GM21717 (cell line): Measurements from ENCODE around the gene SMIM23.
"Not testable (repeated sequence)": the region's sequence is repeated elsewhere in the genome, so short reads cannot be mapped to it uniquely, and the experiment has no call there.

Experiments
- ATAC-seq: cut with Tn5 transposase; IDR thresholded peaks from one replicate; pipeline ENCODE4 v1.9.1; 2021; ENCODE audit warnings: mild to moderate bottlenecking, moderate library complexity; ENCODE audit not compliant: unreplicated experiment

Gene SMIM23

DNA sequence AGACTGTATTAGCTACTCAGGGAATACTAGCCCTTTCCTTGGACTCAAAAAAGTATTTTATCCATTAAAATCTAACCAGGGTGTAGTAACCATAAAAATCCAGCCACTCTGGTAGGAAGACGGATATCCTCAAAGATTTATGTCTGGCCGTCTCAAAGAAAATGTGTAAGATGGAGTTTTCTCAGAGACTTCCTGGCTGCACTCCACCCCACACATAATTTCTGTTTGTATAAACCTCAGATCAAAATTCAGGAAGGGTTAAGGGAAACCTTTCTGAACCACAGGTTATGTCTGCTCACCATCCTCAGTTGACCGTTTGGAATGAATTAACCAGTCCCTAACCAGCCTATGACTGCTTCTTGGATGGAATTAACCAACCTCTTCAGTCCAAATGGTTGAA, 13.8 kb upstream of the SMIM23 start:
- no peak for ATAC-seq

DNA sequence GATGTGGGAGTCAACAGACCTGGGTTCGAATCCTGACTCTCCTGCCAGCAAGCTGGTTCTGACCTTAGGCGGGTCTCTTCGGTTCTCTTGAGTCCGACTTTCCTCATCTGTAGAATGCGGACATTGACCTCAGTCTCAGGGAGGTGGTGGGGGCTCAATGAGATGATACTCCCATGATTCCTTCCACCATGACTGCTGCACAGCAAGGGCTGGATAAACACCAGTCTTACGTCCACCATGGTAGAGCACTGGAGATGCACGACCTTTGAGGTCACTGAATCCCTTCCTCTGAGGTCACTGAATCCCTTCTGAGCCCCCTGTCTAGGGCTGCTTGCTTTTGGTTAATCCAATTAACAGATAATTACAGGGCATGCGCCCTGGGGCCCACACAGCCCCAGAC, 12.5 kb upstream of the SMIM23 start:
- no peak for ATAC-seq

DNA sequence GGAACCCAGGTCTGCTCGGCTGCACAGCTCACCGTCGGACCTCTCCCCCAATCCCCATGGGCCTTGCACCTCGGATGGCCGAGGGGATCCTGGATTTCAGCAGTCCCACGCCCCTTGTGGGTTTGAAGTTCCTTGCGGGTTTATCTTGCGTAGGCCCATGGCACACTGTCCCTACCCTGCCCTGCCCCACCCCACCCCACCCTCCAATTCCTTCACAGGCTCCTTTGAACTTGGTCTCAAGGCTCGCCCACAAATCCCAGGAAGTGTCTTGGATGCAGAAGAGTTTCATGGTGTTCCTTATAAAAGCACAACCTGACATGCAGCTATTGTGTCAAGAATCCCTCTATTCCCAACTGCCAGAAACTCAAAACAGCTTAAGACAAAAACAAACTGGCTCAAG, 11.2 kb upstream of the SMIM23 start:
- no peak for ATAC-seq

DNA sequence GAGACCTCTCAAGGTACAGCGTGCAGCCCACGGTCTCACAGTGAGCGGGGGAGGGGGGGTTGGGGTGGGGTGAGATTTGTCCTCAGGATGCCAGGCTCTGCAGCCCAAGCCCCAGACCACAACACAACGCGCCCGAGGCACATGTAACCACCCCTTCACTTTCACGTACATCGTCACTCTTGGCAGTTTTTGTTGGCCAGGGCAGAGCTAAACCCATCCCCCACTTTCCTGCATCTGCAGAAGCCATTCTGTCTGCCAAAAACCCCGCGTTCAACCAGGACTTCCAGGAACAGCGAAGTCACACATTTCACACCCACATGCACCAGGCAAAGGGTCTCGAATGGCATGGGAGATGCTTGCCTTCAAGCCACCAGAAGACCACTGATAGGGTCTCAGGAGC, 9.4 kb upstream of the SMIM23 start:
- no peak for ATAC-seq

DNA sequence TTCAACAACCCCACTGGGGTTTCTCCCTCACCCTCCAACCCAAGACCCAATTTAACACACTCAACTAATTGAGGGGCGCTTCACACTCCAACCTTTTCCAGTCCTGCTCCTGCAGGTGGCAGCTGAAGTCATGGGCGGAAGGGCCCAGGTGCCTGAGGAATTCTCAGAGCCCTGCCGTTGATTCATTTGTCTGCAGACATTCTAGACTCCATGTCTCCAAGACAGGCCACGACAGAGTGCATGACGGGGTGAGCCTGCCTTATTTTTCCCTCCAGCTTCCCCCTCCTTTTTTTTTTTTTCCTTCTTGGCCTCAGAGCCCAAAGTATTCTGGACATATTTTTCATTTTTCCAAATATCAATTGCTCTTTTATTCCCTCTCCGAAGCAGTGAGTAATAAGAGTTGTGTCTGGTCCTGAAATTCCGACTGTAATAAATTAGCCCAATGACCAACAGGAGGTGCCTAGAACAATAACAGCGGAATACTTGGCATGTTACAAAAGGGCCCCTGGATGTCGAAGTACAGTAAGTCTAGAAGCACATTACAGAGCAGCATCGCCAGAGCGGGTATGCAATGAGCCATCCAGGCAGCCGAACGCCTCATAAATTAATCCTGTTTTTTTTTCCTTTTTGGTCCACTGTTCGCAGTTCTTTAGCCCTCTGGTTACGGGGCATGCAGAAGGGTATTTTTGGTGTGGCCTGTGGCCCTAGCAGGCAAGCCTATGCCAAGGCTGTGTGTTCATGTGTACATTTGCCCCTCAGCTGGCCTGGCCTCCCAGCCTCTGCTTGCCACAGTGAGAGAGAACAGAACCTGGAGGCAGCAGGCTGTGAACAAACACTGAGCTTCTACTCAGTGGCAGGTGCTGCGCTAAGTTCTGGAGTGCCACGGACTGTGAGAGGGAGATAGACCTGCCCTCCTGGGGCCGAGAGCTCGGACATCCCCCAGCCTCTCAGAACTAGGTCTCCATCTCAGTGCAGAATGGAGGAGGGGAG, 8.6 kb upstream of the SMIM23 start:
- ATAC-seq = no peak

DNA sequence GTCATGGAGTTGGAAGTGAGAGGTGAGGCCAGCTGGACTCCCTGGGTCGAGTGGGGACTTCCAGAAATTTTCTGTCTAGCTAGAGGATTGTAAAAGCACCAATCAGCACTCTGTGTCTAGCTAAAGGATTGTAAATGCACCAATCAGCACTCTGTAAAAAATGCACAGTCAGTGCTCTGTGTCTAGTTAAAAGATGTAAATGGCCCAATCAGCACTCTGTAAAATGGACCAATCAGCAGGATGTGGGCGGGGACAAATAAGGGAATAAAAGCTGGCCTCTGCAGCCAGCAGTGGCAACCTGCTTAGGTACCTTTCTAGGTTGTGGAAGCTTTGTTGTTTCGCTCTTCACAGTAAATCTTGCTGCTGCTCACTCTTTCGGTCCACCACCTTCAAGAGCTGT, 3.9 kb upstream of the SMIM23 start:
- not testable (repeated sequence) for ATAC-seq

DNA sequence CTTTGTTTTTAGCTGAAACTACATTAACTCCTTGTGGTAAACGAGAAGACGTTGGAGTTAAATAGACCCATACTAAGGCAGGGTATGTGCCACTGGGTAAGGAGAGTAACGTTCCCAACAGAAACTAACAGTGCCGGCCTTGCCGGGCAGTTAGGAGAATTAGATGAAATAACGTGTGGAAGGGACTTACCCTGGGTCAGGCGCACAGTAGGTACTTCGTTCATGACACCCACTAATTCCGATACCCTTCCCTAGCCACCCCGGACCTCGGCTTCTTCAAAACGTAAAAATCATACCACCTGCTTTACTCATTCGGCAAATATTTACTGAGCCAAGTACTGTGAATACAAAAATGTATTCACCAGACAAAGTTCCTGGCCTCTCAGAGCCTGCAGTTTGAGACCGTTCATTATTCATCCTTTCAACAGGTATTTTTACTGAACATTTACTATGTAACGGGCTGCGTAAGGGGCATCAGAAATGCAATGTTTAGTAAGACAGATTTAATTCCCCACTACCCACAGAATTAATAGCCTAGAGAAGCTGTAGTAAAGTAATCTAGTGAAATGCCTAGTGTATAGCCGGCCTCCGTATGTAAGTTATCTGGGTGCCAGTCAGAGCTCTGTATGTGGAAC, 3.2 kb upstream of the SMIM23 start:
- ATAC-seq = no peak

DNA sequence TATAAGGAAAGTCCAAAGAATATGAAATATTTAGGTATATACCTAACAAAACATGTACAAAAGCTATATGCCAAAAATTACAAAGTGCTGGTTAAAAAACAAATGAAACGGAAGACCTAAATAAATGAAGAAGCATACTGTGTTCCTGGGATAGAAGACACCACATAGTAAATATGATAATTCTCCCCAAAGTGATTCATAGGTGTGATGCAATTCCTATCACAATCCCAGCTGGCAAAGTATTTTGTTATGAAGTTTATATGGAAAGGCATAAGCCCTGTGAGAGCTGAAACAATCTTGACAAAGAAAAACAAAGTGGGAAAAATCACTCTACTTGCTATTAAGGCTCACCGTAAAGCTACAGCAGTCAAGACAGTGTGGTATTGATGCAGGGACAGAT, 2.6 kb upstream of the SMIM23 start:
- no peak for ATAC-seq

DNA sequence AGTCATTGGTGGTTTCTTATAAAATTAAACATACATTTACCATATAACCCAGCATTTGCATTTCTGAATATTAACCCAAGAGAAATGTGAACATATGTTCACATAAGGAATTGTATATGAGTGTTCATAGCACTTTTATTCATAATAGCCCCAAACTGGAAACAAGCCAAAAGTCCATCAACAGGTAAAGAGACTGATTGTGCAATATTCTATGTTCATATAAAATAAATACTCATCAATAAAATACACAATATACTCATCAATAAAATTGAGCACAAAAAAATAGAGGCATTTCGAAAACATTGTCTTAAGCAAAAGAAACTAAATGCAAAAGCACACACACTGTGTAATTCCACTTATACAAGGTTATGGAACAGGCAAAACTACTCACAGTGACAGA, 3.7 kb downstream of the SMIM23 start:
- no peak for ATAC-seq

DNA sequence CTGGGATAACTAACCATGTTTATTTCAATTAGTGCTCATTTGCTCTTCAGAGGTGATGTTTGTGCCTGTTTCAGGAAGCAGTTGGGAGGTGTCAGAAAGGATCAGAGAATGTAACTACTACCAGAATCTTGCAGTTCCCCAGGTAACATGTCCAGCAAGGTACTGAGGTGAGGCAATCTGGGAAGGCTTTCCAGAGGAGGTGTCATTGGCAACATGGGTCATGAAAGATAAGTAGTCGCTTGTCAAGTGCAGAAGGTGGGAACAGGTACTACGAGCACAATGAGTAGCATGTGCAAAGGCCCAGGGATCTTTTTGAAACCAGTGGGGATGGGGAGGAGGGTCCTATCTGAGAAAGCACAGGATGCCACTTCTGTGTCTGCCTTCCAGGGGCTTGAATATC, 4.8 kb downstream of the SMIM23 start:
- ATAC-seq = no peak

DNA sequence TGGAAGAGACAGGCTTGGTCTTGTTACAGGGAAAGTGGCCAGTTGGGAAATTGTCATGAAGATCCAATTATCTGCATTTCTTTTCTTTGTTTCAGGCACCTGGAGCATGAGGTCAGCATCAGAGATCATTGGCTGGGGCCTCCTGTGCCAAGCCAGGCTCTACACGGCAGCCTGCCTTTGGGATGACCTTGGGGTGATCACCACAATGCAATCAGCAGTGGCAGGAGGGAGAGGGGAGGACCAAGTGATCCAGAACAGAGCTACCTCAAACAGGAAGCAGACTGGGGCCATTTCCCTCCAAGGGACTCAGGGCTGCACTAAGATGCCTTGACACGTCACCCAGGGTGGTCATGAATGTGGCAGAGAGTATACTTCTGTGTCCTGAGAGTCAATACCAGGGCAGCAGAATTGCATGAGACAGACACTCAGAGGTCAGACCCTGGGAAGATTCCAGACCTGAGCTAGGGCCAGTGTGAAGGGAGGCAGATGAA, 8.9 kb downstream of the SMIM23 start:
- ATAC-seq = no peak

DNA sequence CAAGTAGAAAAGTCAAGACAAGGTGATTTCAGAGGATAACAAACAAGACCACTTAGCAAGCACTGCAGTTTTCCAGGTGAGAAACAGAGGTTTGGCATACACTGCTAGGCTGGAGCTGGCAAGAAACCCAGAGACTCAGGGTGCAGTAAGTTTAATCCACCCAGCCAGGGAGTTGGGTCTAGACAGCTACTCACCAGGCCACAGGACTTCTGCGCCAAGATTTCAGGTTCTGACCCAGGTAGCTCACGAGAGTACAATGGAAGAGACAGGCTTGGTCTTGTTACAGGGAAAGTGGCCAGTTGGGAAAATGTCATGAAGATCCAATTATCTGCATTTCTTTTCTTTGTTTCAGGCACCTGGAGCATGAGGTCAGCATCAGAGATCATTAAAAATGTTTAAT, 9.8 kb downstream of the SMIM23 start:
- no peak for ATAC-seq

DNA sequence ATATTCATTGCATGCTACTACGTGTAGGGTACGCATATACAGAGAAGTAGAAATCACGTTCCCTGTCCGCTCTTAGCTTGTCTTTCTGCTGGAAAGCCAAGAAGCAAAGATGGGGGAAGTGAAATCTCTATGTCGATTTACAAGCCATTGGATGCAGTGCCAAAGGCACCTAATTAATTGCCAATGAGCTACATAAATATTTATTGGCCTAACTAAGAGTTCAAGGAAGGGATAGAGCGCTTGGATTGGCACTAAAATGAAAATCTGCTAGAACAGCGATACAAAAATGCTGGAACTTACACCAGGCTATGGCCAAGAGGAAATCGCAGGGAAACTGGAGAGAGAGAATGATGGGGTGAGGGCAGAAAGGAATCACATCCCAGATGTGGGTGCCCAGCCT, 10.8 kb downstream of the SMIM23 start:
- no peak for ATAC-seq

DNA sequence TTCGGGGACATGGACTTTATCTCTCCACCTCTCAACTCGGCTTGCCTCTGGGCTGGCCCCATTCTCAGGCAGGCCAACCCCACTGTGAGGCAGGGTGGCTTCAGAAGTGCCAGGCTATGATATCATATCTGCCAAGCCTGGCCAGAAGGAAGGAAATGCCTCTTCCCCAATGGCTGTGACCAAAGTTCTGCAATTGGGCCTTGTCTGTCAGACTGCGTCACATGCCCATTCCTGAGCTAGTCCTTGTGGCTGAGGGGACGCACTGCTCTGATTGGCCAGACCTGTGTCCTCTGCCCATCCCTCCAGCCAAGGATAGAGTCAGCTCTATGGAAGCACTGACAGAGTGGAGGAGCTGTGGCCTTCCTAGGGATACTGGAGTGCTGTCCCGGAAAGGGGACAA, 11.9 kb downstream of the SMIM23 start:
- no peak for ATAC-seq

DNA sequence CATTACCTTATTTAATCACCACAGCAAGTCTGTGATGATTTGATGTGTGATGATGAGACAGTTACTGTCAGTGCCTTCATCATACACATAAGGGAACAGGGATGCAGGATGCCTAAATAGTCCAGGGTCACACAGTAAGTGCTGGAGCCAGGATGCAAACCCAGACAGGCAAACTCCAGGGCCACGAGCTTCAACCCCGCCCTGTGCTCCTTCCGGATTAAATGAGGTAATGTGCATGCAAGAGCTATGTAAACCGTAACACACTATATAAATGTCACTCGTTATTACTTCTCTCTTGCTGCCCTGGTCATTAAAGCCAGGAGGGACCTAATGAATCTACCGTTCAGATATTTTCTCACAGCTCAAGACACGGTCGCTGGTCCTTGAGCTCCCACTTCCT, 12.8 kb downstream of the SMIM23 start:
- ATAC-seq = no peak

DNA sequence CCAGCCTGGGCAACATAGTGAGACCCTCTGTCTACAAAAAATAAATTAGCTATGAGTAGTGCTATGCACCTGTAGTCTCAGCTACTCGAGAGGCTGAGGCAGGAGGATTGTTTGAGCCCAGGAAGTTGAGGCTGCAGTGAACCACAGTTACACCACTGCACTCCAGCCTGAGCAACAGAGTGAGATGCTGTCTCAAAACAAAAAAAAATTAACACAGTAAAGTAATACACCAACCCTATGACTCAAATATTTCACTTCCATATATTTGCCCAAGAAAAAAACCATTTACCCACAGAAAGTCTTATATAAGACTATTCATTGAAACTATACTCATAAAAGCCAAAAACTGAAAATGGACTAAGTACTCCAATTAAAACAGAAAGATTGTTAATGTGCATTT, 16.2 kb downstream of the SMIM23 start:
- ATAC-seq = no peak

DNA sequence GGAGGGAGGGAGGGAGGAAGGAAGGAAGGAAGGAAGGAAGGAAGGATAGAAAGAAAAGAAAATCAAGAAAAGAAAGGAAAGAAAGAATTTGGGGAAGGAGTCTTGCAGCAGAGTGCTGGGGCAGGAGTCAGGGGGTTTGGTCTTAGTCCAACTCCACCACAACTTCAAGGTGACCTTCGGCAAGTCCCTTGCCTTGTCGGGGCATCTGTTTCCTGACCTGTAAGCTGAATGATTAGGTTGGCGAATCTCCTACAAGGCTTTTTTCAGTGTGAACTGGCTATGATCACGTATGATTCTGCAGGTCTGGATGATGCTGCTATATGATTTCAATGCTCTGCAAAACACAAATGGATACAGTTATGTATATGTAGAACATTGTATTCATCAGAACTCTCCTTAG, 20.1 kb downstream of the SMIM23 start:
- no peak for ATAC-seq

DNA sequence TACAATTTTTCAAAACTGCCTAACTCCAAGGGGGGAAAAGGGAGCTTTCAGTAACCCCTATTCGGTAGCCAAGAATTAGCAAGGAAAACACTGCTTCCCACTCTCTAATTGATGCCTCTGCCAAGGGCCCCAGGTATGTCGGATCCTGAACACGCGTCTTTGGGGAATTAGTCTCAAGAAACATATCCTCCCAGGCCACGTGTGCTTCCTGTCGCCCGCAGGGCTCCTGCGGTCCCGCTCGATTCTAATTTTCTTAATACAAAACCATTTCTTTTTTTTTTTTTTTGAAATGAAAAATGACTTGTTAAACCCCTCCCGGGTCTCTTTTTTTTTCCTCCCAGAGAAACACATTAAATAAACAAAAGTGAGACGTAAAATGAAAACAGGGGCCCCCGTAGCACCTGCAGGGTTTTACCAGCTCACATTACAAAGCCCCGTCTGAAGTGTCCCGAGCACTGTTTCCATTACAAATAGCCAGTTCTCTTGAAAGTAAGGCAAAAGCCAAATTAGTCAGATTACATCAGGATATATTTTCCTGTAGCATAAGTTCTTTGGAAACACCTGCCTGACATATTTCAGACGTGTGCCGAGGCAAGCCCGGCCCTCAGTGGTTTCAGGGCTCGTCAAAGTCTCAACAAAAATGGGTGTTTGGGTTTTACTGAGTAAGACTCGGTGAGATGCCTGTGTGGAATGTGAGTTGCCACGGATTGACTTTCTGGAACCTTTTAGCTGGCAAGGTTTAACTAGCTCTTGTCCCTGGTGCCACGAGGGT, 21.5 kb downstream of the SMIM23 start:
- no peak for ATAC-seq

DNA sequence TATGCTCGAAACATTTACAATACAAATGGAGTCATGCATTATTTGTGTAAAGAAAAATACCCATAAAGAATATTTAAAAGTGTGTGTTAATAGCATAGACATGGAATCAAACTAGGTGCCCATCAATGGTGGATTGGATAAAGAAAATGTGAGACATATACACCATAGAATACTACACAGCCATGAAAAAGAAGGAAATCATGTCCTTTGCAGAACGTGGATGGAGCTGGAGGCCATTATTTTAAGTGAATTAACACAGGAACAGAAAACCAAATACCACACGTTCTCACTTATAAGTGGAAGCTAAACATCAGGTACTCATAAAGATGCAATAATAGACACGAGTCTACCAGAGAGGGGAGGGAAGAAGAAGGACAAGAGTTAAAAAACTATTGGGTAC, 22.8 kb downstream of the SMIM23 start:
- ATAC-seq = no peak

DNA sequence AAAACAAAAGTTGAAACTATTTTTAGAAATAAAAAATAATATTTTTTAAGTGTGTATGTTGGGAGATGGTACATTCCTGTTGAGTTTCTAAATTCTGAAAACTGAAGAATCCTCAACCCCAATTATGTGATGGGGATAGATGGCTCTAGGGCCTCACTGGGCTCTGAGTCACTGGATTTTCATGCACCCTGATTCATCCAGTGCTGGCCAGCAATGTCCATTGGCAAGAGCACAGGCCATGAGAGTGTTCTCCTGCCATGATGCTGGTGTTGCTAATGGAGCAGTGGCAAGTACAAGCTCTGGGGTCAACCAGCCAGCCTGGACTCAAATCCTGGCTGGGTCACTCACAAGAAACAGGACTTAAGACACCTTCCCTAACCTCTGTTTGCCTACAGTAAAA, 23.3 kb downstream of the SMIM23 start:
- no peak for ATAC-seq

DNA sequence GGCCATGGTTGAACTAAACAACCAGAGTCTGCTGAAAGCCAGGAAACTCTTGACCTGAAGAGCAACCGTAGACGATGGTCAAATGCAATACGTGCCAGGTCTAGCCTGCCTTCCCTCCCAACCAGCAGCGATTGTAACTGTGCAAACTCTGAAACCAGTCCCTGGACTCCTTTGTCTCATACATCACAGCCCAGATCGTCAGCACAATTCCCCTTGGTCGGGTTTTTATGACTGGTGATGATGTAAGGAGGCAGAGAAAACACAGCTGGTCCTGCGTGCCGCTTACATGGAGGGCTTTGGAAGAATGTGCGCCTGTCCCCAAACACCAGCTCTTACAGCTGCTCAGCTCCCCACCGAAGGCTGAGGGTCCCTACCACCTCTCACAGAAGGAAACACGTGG, 24.6 kb downstream of the SMIM23 start:
- no peak for ATAC-seq

DNA sequence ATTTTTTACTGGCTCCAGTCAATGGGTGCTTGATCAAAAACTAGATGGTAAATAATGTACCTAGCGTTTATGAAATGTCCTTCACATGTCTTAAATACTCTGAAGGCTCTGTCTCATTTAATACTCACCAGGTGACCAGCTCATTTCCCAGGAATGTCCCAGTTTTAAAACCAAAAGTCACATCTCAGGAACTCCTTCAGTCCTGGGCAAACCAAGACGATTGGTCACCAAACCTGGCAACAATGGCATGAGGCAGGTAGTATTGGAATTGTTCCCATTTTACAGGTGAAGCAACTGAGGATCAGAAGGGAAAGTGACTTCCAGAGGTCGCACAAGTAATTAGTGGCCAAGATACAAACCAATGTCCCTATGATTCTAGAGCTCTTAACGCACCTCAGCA, 27.7 kb downstream of the SMIM23 start:
- no peak for ATAC-seq
